ENCODE data around the gene ALKBH7. TPM values are rescaled to one million over a fixed set of nuclear protein-coding genes. Genes with fewer than 3 reads are reported as not detected.

The ALKBH7 gene
- total RNA-seq, 1 donor from 2014 or later, result 58.4 TPM

DNA sequence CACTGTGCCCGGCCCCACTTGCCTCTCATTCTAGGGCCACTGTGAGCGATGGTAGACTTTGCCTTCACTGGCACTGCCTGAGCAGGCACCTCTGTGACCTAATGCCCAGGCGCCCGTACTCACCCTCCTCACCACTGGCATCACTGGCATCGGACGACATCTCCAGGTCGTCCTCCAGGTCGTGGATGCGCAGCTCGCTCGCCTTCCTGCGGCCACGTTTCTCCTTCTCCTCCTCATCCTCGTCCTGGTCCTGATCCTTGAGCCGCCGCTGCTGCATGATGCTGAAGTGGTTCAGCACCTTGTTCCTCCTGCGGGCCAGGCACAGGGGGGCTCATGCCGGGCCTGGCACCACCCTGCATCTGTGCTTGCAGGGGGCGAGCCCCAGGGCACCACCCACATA is 10.6 kb downstream of the ALKBH7 start:
- Mint-ChIP-seq H3K4me3 (ENCODE audit: unreplicated experiment) (no peak overlapping the region), H3K9me3 (ENCODE audit: unreplicated experiment) (no peaks in the 10 kb centered on the region), H3K27ac (ENCODE audit: unreplicated experiment) (no peak overlapping the region), H3K27me3 (ENCODE audit: low read depth, unreplicated experiment) (no peaks in the 10 kb centered on the region), H3K4me1 (ENCODE audit: low read depth, unreplicated experiment) (peaks cover 2% of the 10 kb centered on the region), H3K36me3 (ENCODE audit: low read depth, unreplicated experiment) (peaks cover 18% of the 10 kb centered on the region)
- Histone ChIP-seq H2AFZ (ENCODE audit: low read depth, low read length) (no peak overlapping the region), H3K9ac (ENCODE audit: low read length) (no peak overlapping the region), H4K20me1 (ENCODE audit: insufficient read depth, low read length) (peaks cover 9% of the 10 kb centered on the region), H3K9me3 (ENCODE audit: insufficient read depth, low read depth, low read length) (no peaks in the 10 kb centered on the region), H3K4me3 (ENCODE audit: insufficient read depth, low read depth, low read length) (no peak overlapping the region), H3K36me3 (ENCODE audit: insufficient read depth, low read length) (peaks cover 28% of the 10 kb centered on the region), H3K79me2 (ENCODE audit: insufficient read depth, low read length) (peaks cover 2% of the 10 kb centered on the region), H3K4me2 (ENCODE audit: low read length) (no peak overlapping the region), H3K4me1 (ENCODE audit: insufficient read depth, low read length) (peaks cover 3% of the 10 kb centered on the region), H3K27me3 (ENCODE audit: insufficient read depth, low read length) (no peaks in the 10 kb centered on the region), H3K27ac (ENCODE audit: low read depth, low read length) (no peak overlapping the region)
- no peak for DNase-seq (ENCODE audit: low read depth)
- no peak for FAIRE-seq
- TF ChIP-seq CTCF (IDR thresholded peaks at IDR 0.05; ENCODE audit: insufficient read depth, low read depth, low read length), result no peak
- TF ChIP-seq EZH2 (IDR thresholded peaks at IDR 0.05; ENCODE audit: insufficient read depth, low read length), result no peak

DNA sequence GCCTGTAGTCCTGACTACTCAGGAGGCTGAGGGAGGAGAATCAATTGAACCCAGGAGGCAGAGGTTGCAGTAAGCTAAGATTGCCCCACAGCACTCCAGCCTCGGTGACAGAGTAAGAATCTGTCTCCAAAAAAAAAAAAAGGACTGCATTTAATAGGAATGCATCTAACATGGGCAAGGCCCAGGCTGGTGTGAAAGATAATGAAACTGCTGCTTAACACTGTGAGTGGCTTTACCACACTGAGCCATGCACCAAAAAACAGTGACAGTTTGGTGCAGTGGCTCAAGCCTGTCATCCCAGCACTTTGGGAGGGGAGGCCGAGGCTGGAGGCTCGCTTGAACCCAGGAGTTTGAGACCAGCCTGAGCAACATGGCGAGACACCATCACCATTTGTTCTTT is 11.8 kb downstream of the ALKBH7 start:
- Histone ChIP-seq H3K9ac (ENCODE audit: low read length) (no peak overlapping the region), H3K27ac (ENCODE audit: low read depth, low read length) (no peak overlapping the region), H2AFZ (ENCODE audit: low read depth, low read length) (no peak overlapping the region), H4K20me1 (ENCODE audit: insufficient read depth, low read length) (peaks cover 13% of the 10 kb centered on the region), H3K4me3 (ENCODE audit: insufficient read depth, low read depth, low read length) (no peak overlapping the region), H3K36me3 (ENCODE audit: insufficient read depth, low read length) (peaks cover 26% of the 10 kb centered on the region), H3K9me3 (ENCODE audit: insufficient read depth, low read depth, low read length) (no peaks in the 10 kb centered on the region), H3K27me3 (ENCODE audit: insufficient read depth, low read length) (no peaks in the 10 kb centered on the region), H3K4me2 (ENCODE audit: low read length) (no peak overlapping the region), H3K4me1 (ENCODE audit: insufficient read depth, low read length) (no peaks in the 10 kb centered on the region), H3K79me2 (ENCODE audit: insufficient read depth, low read length) (peaks cover 7% of the 10 kb centered on the region)
- no peak overlapping the region for H3K4me3 Mint-ChIP-seq (ENCODE audit: unreplicated experiment)
- TF ChIP-seq CTCF (IDR thresholded peaks at IDR 0.05; ENCODE audit: insufficient read depth, low read depth, low read length) (no peak), EZH2 (IDR thresholded peaks at IDR 0.05; ENCODE audit: insufficient read depth, low read length) (no peak)
- DNase-seq (ENCODE audit: low read depth), result no peak
- H3K27me3 Mint-ChIP-seq (ENCODE audit: low read depth, unreplicated experiment), result no peaks in the 10 kb centered on the region
- no peaks in the 10 kb centered on the region for H3K4me1 Mint-ChIP-seq (ENCODE audit: low read depth, unreplicated experiment)
- no peaks in the 10 kb centered on the region for H3K9me3 Mint-ChIP-seq (ENCODE audit: unreplicated experiment)
- no peak for FAIRE-seq
- H3K36me3 Mint-ChIP-seq (ENCODE audit: low read depth, unreplicated experiment), result peaks cover 20% of the 10 kb centered on the region
- H3K27ac Mint-ChIP-seq (ENCODE audit: unreplicated experiment), result no peak overlapping the region

DNA sequence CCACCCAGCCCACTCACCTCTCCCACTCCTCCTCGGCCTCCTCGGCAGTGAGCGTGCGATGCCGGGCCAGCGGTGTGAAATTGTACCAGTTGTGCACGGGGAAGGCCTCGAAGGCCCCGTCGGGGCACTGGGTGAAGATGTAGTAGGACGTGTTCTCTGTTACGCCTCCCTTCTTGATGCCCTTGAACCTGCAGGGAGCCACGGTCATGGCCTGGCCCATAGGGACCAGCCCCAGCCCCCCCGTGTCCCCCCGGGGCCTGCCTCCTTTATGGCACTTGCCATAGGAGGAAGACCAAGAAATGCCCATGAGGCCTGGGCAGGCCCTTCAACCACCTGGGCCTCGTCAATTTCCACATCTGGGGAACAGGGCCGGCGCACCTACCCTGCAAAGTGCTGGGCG is 14.8 kb downstream of the ALKBH7 start:
- no peak for DNase-seq (ENCODE audit: low read depth)
- H3K9me3 Mint-ChIP-seq (ENCODE audit: unreplicated experiment), result no peaks in the 10 kb centered on the region
- Histone ChIP-seq H3K36me3 (ENCODE audit: insufficient read depth, low read length) (peaks cover 25% of the 10 kb centered on the region), H3K27me3 (ENCODE audit: insufficient read depth, low read length) (no peaks in the 10 kb centered on the region), H3K4me2 (ENCODE audit: low read length) (no peak overlapping the region), H4K20me1 (ENCODE audit: insufficient read depth, low read length) (peaks cover 12% of the 10 kb centered on the region), H2AFZ (ENCODE audit: low read depth, low read length) (no peak overlapping the region), H3K4me1 (ENCODE audit: insufficient read depth, low read length) (peaks cover 4% of the 10 kb centered on the region), H3K4me3 (ENCODE audit: insufficient read depth, low read depth, low read length) (no peak overlapping the region), H3K27ac (ENCODE audit: low read depth, low read length) (no peak overlapping the region), H3K79me2 (ENCODE audit: insufficient read depth, low read length) (peaks cover 28% of the 10 kb centered on the region), H3K9ac (ENCODE audit: low read length) (no peak overlapping the region), H3K9me3 (ENCODE audit: insufficient read depth, low read depth, low read length) (no peaks in the 10 kb centered on the region)
- no peak for FAIRE-seq
- H3K27me3 Mint-ChIP-seq (ENCODE audit: low read depth, unreplicated experiment), result no peaks in the 10 kb centered on the region
- H3K4me3 Mint-ChIP-seq (ENCODE audit: unreplicated experiment), result no peak overlapping the region
- no peak overlapping the region for H3K27ac Mint-ChIP-seq (ENCODE audit: unreplicated experiment)
- H3K4me1 Mint-ChIP-seq (ENCODE audit: low read depth, unreplicated experiment), result peaks cover 6% of the 10 kb centered on the region
- TF ChIP-seq EZH2 (IDR thresholded peaks at IDR 0.05; ENCODE audit: insufficient read depth, low read length) (no peak), CTCF (IDR thresholded peaks at IDR 0.05; ENCODE audit: insufficient read depth, low read depth, low read length) (no peak)
- H3K36me3 Mint-ChIP-seq (ENCODE audit: low read depth, unreplicated experiment), result peaks cover 14% of the 10 kb centered on the region

All from astrocyte (in vitro differentiated cells and primary cell).